H1 (cell line): ENCODE data around the gene GP2. TPM values are rescaled to one million over a fixed set of nuclear protein-coding genes. Genes with fewer than 3 reads are reported as not detected.

ENCODE experiments used
- CTCF ChIA-PET: fragments of 300-600 bp; sonication (Branson Sonifier 250); formaldehyde crosslinking; loops from one replicate; lab custom pipeline; 2021; ENCODE audit not compliant: partially characterized antibody; lab: Charles Lee
- POLR2A ChIA-PET: fragments of 300-600 bp; sonication (Branson Sonifier 250); formaldehyde crosslinking; loops from one replicate; lab custom pipeline; 2021; ENCODE audit warnings: inconsistent platforms; ENCODE audit not compliant: partially characterized antibody; lab: Charles Lee
- DNase-seq, 2 experiments: peaks; one replicate each; pipeline versions ENCODE4 v3.0.0 to v3.0.0-alpha.2; 2010 to 2022; ENCODE audit warnings: low spot score in 2 of 2, low read depth in 1 of 2, mixed read lengths in 1 of 2
- FAIRE-seq: peaks from 2 replicates; lab custom pipeline; 2011; peaks lifted over from hg19 to GRCh38; lab: Jason Lieb, UNC
- H2AFZ ChIP-seq: 2 replicates; pipeline ENCODE4 v1.8.1; 2012; ENCODE audit warnings: low read length, inconsistent platforms
- H2AK5ac ChIP-seq: 2 replicates; pipeline ENCODE4 v1.6.1; 2013; ENCODE audit warnings: low read depth, low read length
- H2BK120ac ChIP-seq: replicated peaks from 2 replicates; pipeline ENCODE3; 2013; ENCODE audit warnings: low read depth, low read length, inconsistent platforms
- H2BK12ac ChIP-seq: 2 replicates; pipeline ENCODE4 v1.6.1; 2013; ENCODE audit warnings: low read depth, low read length
- H2BK15ac ChIP-seq: 2 replicates; pipeline ENCODE4 v1.6.1; 2013; ENCODE audit warnings: low read length
- H2BK20ac ChIP-seq: 2 replicates; pipeline ENCODE4 v1.6.1; 2013; ENCODE audit warnings: low read length
- H2BK5ac ChIP-seq: 2 replicates; pipeline ENCODE4 v1.6.1; 2013; ENCODE audit warnings: low read depth, low read length
- H3K14ac ChIP-seq: 2 replicates; pipeline ENCODE4 v1.6.1; 2013; ENCODE audit warnings: inconsistent platforms; ENCODE audit not compliant: insufficient read length
- H3K18ac ChIP-seq: 2 replicates; pipeline ENCODE4 v1.6.1; 2013; ENCODE audit warnings: low read length; ENCODE audit errors: extremely low read depth
- H3K23ac ChIP-seq: 2 replicates; pipeline ENCODE4 v1.6.1; 2013; ENCODE audit warnings: inconsistent platforms; ENCODE audit not compliant: insufficient read length
- H3K23me2 ChIP-seq: 2 replicates; pipeline ENCODE4 v1.6.1; 2013; ENCODE audit warnings: low read depth, low read length
- H3K27ac ChIP-seq: 2 replicates; pipeline ENCODE4 v1.6.1; 2011; ENCODE audit warnings: low read depth, low read length, inconsistent platforms
- H3K27me3 ChIP-seq, 4 experiments: replicated peaks in 1 of 4; 1 replicate in 1 of 4; 2 replicates in 3 of 4; pipeline versions ENCODE4 v1.6.1 to v1.8.1; 2011 to 2013; ENCODE audit warnings: low read length in 3 of 4, mild to moderate bottlenecking in 3 of 4, inconsistent platforms in 2 of 4, mixed read lengths in 2 of 4, moderate library complexity in 1 of 4; ENCODE audit not compliant: control insufficient read depth in 3 of 4, insufficient read depth in 3 of 4; ENCODE audit errors: extremely low read depth in 1 of 4
- H3K36me3 ChIP-seq, 4 experiments: 2 replicates each; pipeline versions ENCODE4 v1.6.1 to v1.8.1; 2011 to 2013; ENCODE audit warnings: mild to moderate bottlenecking in 4 of 4, low read length in 3 of 4, moderate library complexity in 2 of 4, control low read depth in 1 of 4, inconsistent platforms in 1 of 4; ENCODE audit not compliant: insufficient read depth in 4 of 4, control insufficient read depth in 2 of 4
- H3K4ac ChIP-seq: replicated peaks from 2 replicates; pipeline ENCODE3; 2013; ENCODE audit warnings: low read length, low read depth, mixed read lengths, inconsistent platforms; ENCODE audit not compliant: insufficient read length
- H3K4me1 ChIP-seq, 4 experiments: replicated peaks in 1 of 4; 1 replicate in 1 of 4; 2 replicates in 3 of 4; pipeline versions ENCODE4 v1.6.1 to v1.8.1; 2011 to 2013; ENCODE audit warnings: low read length in 3 of 4, inconsistent platforms in 2 of 4, mixed read lengths in 1 of 4; ENCODE audit not compliant: insufficient read depth in 4 of 4, control insufficient read depth in 3 of 4
- H3K4me2 ChIP-seq, 2 experiments: 2 replicates each; pipeline versions ENCODE4 v1.6.1 to v1.8.1; 2011 to 2013; ENCODE audit warnings: low read depth in 2 of 2, low read length in 2 of 2, control low read depth in 1 of 2, inconsistent platforms in 1 of 2, mild to moderate bottlenecking in 1 of 2; ENCODE audit not compliant: insufficient read depth in 1 of 2
- H3K4me3 ChIP-seq, 4 experiments: fragments of 200-600, 300-600 bp in 1 of 4; sonication (generic), shearing (Covaris generic), sonication (Bioruptor Twin) in 1 of 4; 2 replicates each; pipeline versions ENCODE4 v1.5.1 to v1.8.1; 2011 to 2016; ENCODE audit warnings: low read length in 4 of 4, low read depth in 3 of 4, control low read depth in 2 of 4, inconsistent platforms in 2 of 4, mild to moderate bottlenecking in 2 of 4, mixed read lengths in 1 of 4, moderate library complexity in 1 of 4; ENCODE audit not compliant: insufficient read depth in 2 of 4; ENCODE audit errors: extremely low read depth in 1 of 4
- H3K56ac ChIP-seq: replicated peaks from 2 replicates; pipeline ENCODE3; 2013; ENCODE audit warnings: low read depth, mild to moderate bottlenecking, mixed read lengths, low read length, inconsistent platforms; ENCODE audit not compliant: insufficient read length
- H3K79me1 ChIP-seq: 2 replicates; pipeline ENCODE4 v1.6.1; 2013; ENCODE audit warnings: low read depth, low read length, control low read depth
- H3K79me2 ChIP-seq, 2 experiments: 2 replicates each; pipeline versions ENCODE4 v1.6.1 to v1.8.1; 2012 to 2013; ENCODE audit warnings: low read length in 2 of 2, mild to moderate bottlenecking in 2 of 2, inconsistent platforms in 1 of 2; ENCODE audit not compliant: insufficient read depth in 2 of 2, control insufficient read depth in 1 of 2
- H3K9ac ChIP-seq, 4 experiments: replicated peaks in 1 of 4; 1 replicate in 1 of 4; 2 replicates in 3 of 4; pipeline versions ENCODE4 v1.6.1 to v1.8.1; 2011 to 2013; ENCODE audit warnings: low read depth in 3 of 4, low read length in 3 of 4, control low read depth in 2 of 4, mild to moderate bottlenecking in 2 of 4, moderate library complexity in 2 of 4, inconsistent platforms in 1 of 4; ENCODE audit errors: extremely low read depth in 1 of 4
- H3K9me3 ChIP-seq, 2 experiments: 2 replicates each; pipeline versions ENCODE4 v1.6.1 to v1.8.1; 2012 to 2013; ENCODE audit warnings: mild to moderate bottlenecking in 2 of 2, moderate library complexity in 2 of 2, control low read depth in 1 of 2, inconsistent platforms in 1 of 2, low read depth in 1 of 2, low read length in 1 of 2, mixed read lengths in 1 of 2; ENCODE audit not compliant: insufficient read depth in 2 of 2
- H4K20me1 ChIP-seq, 2 experiments: replicated peaks in 1 of 2; 2 replicates each; pipeline versions ENCODE3 to v1.8.1; 2011 to 2013; ENCODE audit warnings: inconsistent platforms in 2 of 2, low read length in 2 of 2, mild to moderate bottlenecking in 1 of 2; ENCODE audit not compliant: insufficient read depth in 2 of 2, control insufficient read depth in 1 of 2
- H4K5ac ChIP-seq: 2 replicates; pipeline ENCODE4 v1.6.1; 2013; ENCODE audit warnings: low read length, low read depth, mixed read lengths, inconsistent platforms; ENCODE audit not compliant: insufficient read length
- H4K8ac ChIP-seq: 2 replicates; pipeline ENCODE4 v1.8.0; 2013; ENCODE audit warnings: mild to moderate bottlenecking, moderate library complexity, low read length, inconsistent platforms; ENCODE audit not compliant: insufficient read depth; ENCODE audit errors: extremely low read depth
- H4K91ac ChIP-seq: replicated peaks from 2 replicates; pipeline ENCODE3; 2013; ENCODE audit warnings: low read length, mixed read lengths, inconsistent platforms; ENCODE audit not compliant: insufficient read length
- CHD1 ChIP-seq: IDR thresholded peaks from 2 replicates; pipeline ENCODE4 v1.6.1; 2012; ENCODE audit warnings: low read depth, low read length, improper control_type of control experiment
- CTCF ChIP-seq, 3 experiments: IDR thresholded peaks; 1 replicate in 2 of 3; 2 replicates in 1 of 3; pipeline versions ENCODE4 v1.5.1 to v1.6.1; 2011; ENCODE audit warnings: low read length in 3 of 3, mild to moderate bottlenecking in 3 of 3, inconsistent platforms in 2 of 3, low read depth in 1 of 3, moderate library complexity in 1 of 3; ENCODE audit not compliant: insufficient read depth in 1 of 3; ENCODE audit errors: control extremely low read depth in 1 of 3
- JUND ChIP-seq: IDR thresholded peaks from 2 replicates; pipeline ENCODE4 v1.6.1; 2011; ENCODE audit warnings: mild to moderate bottlenecking, improper control_type of control experiment, low read length
- NANOG ChIP-seq: IDR thresholded peaks from 2 replicates; pipeline ENCODE4 v1.6.1; 2011; ENCODE audit warnings: low read length, low read depth, mild to moderate bottlenecking, inconsistent platforms; ENCODE audit not compliant: insufficient read depth, poor library complexity, severe bottlenecking
- NRF1 ChIP-seq: IDR thresholded peaks from 2 replicates; pipeline ENCODE4 v1.6.1; 2011; ENCODE audit warnings: mild to moderate bottlenecking, low read depth, low read length, improper control_type of control experiment
- RBBP5 ChIP-seq: IDR thresholded peaks from 2 replicates; pipeline ENCODE4 v1.7.1; 2012; ENCODE audit warnings: low read depth, mild to moderate bottlenecking, inconsistent platforms, low read length, moderate library complexity, borderline replicate concordance
- WGBS, 2 experiments: shearing (Covaris generic) in 1 of 2; methylation state at CpG; one replicate each; pipeline versions ENCODE4 v1.1.6 to v1.1.7; 2013 to 2015; ENCODE audit warnings: low lambda C conversion rate in 2 of 2, mixed read lengths in 2 of 2, inconsistent platforms in 1 of 2, low coverage in 1 of 2, missing lambda C conversion rate in 1 of 2; ENCODE audit not compliant: insufficient replicate concordance in 2 of 2, insufficient coverage in 1 of 2, insufficient read length in 1 of 2; ENCODE audit errors: extremely low coverage in 1 of 2, missing lambda C conversion rate in 1 of 2; 5-methylcytosine and 5-hydroxymethylcytosine counted together
- polyA plus RNA-seq, 7 experiments: library from polyadenylated mRNA; depleted of rRNA in 3 of 7; stranded (reverse) in 5 of 7; unstranded in 2 of 7; fragments of >200 nt in 5 of 7; fragments of 200-250 nt in 2 of 7; gene quantifications; 1 replicate in 5 of 7; 2 replicates in 1 of 7; 4 replicates in 1 of 7; pipeline versions ENCODE4 v1.2.1 to v1.2.3, GENCODE V29; 2011 to 2013; ENCODE audit warnings: missing spikeins in 2 of 7, mixed read lengths in 2 of 7
- total RNA-seq: library from RNA; stranded (reverse); fragmentation: NEBNext Ultra II Directional; extraction: Animal tissue kit (Norgen Biotek cat#: 25700); gene quantifications from 2 replicates; pipeline ENCODE4 v1.2.1, GENCODE V29; 2021
- TF ChIP-seq, protein P1 (sequence below): IDR thresholded peaks from 2 replicates; pipeline ENCODE4 v1.6.1; 2012; ENCODE audit warnings: inconsistent platforms

Gene GP2
- total and polyA plus RNA-seq, 2 of the 8 experiments (the other 6 are each of a cell fraction or from before 2014, with no cell fraction given), result not detected

- Histone ChIP-seq H3K9ac (no peak overlapping the region), H2BK15ac (peak overlapping the region; percentile 61; the same call in 1 of the 2 replicates), H3K23ac (no peak overlapping the region), H3K79me1 (no peaks in the 10 kb centered on the region), H2BK120ac (peak overlapping the region; percentile 31), H2AFZ (no peak overlapping the region), H4K8ac (no peak overlapping the region), H3K23me2 (no peaks in the 10 kb centered on the region), H3K4me1 (peaks cover 0 to 10% (median 4%) of the 10 kb centered on the region in 4 experiments; a peak in 5 of 7 replicates), H4K20me1 (no peaks in the 10 kb centered on the region), H3K18ac (no peak overlapping the region; the same call in 1 of the 2 replicates), H2BK5ac (no peak overlapping the region), H2AK5ac (no peak overlapping the region), H3K14ac (no peak overlapping the region), H3K27ac (no peak overlapping the region), H3K9me3 (no peaks in the 10 kb centered on the region), H3K4me3 (no peak overlapping the region), H3K79me2 (no peaks in the 10 kb centered on the region), H2BK12ac (no peak overlapping the region), H3K56ac (no peak overlapping the region), H3K4ac (no peak overlapping the region), H2BK20ac (no peak overlapping the region), H4K91ac (no peak overlapping the region), H3K36me3 (no peaks in the 10 kb centered on the region), H3K27me3 (no peaks in the 10 kb centered on the region), H4K5ac (no peak overlapping the region), H3K4me2 (no peak overlapping the region)
- FAIRE-seq (no peak), DNase-seq (no peak)
- POLR2A ChIA-PET, result interaction anchor here (0.7 kb wide), 1 partner anchor 302 kb away, joined by 3 read pairs; no protein-coding TSS in a partner anchor
- WGBS, 2 experiments, result 69% methylated on average over 14 of the region's 16 CpGs; no CpG with 5 or more reads in 1 of the 2 experiments
- CTCF ChIA-PET, result interaction anchor here (0.5 to 3.5 kb wide), 7 partner anchors 9 to 384 kb away, joined by 3 to 26 read pairs (median 3); no protein-coding TSS in a partner anchor
- TF ChIP-seq CTCF (IDR thresholded peaks at IDR 0.05; ENCODE audit: control extremely low read depth in 1 of 3, insufficient read depth in 1 of 3, low read depth in 1 of 3, low read length in 3 of 3), result no peak
- no peak for TF ChIP-seq CHD1
- TF ChIP-seq, protein P1, sequence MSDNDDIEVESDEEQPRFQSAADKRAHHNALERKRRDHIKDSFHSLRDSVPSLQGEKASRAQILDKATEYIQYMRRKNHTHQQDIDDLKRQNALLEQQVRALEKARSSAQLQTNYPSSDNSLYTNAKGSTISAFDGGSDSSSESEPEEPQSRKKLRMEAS, result peak; percentile 63
- no peak for TF ChIP-seq NRF1
- no peak for TF ChIP-seq NANOG
- TF ChIP-seq JUND, result no peak
- no peak for TF ChIP-seq RBBP5
Observed at GRCh38 chr16:20291208-20292206, 35.8 kb downstream of the GP2 start.
